Measurements from ENCODE around the gene MYEF2.

Gene MYEF2

DNA sequence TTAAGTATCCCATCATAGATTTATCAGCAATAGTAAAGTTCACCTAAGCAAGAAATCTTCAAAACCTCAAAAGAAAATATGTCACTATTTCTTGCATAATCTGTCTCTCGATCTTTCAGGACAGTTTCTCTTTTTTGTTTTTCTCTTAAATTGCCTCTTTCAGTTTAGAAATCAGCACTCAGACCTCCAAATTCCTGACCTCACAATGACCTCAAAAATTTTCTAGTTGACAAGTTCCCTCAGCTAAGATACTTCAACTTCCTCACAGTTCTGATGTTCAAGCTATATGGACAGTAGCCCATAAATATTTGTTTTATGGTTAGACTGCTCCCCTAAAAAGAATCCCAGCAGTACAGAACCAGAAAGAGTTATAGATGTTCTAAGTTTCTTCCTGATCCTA lies 33.2 kb downstream of the MYEF2 start:
- DNase-seq = no peak

DNA sequence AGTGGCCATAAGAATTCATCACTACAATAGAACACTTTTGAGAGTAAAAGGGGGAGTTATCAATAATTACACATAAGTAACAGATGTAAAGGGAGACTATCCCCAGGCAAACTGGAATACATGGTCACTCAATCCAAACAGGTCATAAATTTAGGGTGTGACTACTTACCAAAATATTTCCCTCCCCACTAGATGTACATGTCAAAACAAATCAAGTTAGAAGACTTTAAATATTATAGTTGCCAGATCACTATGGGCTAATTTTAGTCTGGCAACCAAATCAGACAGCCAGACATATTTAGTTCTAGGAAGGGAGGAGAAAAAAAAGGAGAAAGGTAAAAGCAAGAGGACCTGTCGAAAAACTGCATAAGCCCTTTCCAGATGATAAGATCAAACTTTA lies 34.2 kb downstream of the MYEF2 start:
- no peak for DNase-seq

DNA sequence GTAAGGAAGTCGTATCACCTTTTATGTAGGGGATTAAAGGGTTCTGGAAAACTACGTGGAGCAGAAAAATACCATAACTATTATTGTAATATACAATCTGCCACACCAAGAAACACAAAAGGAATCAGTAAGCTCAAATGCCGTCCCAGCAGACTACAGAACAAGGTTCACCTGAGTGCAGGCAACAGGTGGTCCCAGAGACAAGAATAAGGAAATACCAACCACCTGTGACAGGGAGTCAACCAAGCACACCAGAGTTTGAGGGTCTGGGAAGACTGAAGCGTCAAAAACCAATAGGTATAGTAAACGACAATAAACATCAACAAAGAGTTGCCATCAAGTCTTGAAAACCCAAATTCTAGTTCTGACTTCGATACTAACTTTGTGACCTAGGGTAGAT lies 45.2 kb downstream of the MYEF2 start:
- no peak for DNase-seq

DNA sequence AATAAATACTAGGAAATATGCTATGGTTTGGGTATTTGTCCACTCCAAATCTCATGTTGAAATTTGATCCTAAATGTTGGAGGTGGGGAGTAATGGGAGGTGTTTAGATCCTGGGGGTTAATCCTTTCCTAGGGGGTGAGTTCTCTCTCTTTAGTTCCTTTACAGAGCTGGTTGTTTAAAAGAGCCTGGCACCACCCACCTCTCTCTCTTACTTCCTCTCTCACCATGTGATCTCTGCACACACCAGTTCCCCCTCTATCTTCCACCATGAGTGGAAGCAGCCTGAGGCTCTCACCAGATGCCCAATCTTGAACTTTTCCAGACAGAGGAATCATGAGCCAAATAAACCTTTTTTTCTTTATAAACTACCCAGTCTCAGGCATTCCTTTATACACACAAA lies 46.8 kb downstream of the MYEF2 start:
- no peak for DNase-seq

DNA sequence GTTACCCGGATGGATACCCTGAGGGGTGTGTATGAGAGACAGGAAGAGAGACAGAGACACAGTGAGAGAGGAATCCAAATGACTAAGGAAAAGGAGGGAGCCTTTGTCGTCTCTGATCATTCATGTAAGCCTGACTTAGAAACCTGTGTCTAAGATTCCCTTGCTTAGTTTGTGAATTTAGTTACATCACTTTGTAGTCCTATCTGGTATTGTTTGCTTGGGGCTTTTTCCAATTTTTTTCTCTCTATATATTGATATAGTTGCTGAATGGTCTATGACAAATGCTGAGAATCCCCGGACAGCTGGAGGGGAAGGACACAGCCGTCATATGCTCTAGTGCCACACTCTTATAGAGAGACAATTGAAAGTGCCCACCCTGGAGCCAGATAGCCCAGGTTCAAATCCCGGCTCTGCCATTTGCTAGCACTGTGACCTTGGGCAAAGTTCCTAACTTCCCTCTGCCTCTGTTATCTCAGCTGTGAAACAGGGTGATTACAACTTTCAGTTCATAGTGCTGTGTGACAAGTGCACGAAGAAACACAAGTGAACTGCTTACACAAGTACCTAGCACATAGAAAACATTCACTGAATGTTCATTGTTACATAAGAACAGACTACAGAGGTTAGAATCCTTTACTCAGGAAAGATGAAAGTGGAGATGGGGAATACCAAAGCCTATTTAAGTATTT lies 51.3 kb downstream of the MYEF2 start:
- DNase-seq = no peak

DNA sequence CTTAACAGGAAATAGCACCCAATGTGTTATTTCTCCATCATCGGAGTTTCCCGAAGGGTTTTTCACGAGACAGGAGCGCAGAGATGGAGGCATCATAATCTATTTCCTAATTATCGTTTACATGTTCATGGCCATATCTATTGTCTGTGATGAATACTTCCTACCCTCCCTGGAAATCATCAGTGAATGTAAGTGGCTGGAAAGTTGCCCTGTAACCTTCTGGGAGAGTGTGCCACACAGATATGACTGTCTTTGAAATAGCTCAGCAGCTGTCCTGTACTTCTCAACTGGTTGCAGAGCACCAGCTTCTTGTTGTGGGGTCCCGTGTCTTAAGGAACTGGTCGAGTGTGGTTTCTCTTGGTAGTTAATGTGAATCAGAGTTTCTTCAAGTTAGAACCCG lies 56.2 kb downstream of the MYEF2 start:
- DNase-seq = no peak

DNA sequence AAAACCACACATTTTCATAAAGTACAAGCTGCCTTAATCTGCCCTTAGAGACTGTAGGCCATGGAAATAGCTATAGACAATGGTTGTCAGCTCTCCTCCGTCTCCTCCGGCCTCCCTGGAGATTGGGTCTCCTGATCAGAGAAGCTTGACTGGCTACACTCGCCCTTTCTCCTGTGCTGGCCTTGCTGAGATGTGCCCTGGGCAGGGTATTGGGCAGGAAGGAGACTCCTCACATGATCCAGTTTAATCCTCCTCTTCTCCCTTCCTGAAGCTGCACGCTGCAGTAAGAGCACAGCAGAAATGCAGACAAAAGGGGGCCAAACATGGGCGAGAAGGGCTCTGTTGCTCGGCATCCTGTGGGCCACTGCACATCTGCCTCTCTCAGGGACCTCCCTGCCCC lies 57.4 kb downstream of the MYEF2 start, which contains the start of gene SLC24A5:
Gene SLC24A5, plus strand, starts transcription at position 246 of the 400 bp plus-strand sequence. Its CDS starts 55 bp downstream, at position 301.
- DNase-seq = no peak

DNA sequence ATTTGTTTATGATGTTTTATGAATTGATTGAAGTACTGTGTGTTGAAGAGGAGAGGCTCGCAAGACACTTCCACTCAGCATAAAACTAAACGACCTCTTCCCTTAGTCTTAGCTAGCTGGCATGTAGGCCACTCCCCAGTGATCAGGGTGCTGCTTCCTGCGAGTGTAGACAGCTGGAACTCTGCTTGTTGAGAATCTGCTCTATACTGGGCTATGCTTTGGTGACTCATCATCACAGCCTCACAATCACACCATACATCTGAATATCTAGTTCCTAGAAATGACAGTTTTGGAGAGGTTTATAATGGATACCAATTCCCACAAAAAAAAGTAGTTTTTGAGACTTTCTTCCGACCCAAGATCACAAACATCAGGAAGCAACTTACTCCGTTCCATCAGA lies 58.8 kb downstream of the MYEF2 start:
- DNase-seq = no peak

DNA sequence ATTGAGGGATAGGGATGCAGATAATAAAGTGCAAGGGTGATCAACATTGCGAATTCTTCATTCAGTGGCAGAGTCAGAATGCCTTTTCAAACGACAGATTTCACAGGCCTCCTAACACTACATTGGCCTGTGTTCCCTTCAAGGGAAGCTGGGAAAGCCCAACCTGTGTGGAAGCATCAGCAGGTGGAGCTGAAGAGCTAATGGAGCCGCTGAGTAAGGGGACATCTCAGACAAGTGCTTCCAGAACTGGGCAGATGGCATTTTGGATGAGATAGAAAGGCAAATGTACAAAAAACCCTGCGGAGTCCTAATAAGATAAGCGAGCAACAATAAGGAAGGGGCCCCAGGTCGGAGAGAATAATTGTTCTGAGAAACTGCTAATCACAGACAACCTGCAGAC lies 65.9 kb downstream of the MYEF2 start:
- peak; percentile 35 to 65 for DNase-seq

DNA sequence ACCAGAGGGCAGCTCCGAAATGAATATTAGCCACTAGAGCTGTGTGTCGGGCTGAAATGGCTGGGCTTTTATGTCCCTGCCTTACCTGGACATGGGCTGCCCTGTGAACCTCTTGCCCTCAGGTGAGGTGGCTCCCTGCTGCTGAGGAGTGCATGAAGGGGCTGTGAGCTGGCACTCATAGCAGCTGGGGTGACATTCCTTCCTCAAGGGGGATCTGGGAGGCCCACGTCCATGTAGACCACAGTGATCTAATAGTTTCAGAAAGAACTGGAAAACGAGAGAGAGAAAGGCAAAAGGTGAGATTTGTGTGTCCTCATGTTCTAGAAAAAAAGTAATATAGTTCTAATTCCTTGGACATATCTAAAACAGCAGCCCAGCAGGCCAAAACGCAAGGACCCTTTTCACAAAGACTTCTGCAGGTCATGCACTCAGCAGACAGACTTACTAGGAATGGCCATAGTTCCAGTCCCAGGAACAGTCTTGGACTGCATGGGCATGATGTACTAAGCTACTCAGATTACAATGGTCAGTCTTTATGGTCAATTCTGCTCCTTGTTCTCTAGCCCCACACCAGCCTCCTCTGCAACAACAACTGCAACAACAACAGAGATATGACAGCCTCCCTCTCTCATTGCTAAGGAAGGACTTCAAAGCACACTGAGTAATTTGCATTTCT lies 68.1 kb downstream of the MYEF2 start:
- no peak for DNase-seq

DNA sequence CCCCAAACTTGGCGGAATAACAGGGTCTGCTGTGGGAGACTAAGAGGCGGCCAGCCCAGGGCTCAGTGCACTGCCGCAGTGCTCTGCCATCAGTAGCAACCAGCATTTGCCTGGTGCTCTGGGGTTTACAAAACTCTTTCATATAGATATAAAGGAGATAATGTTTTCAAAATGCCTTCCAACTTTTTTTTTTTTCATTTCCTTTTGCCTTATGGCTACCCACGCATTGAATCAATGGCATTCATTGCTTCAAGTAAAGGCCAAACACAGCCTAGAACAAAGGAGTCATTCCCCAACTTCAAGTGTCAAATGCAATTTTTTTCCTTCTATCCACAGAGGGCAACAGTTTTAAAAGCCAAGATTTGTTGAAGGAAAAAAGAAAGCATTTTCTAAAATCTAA lies 68.9 kb downstream of the MYEF2 start:
- no peak for DNase-seq

DNA sequence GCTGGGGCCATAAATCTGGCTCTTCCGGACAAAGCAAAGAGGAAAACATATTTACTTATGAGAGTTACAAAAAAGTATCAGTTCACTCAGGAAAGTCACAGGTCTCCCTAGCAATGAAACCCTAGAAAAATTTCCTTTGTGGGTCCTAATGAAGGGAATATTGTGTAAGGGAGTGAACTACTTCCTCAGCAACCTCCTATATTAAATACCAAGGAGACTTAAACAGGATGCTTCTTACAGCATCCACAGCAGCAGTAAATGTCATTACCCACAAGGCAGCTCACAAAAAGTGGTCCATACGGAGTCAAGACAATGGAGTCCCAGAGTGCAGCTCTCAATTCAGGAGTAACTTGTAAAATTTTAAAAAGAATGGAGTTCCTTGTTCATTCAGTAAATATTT lies 72.2 kb downstream of the MYEF2 start:
- DNase-seq = no peak

DNA sequence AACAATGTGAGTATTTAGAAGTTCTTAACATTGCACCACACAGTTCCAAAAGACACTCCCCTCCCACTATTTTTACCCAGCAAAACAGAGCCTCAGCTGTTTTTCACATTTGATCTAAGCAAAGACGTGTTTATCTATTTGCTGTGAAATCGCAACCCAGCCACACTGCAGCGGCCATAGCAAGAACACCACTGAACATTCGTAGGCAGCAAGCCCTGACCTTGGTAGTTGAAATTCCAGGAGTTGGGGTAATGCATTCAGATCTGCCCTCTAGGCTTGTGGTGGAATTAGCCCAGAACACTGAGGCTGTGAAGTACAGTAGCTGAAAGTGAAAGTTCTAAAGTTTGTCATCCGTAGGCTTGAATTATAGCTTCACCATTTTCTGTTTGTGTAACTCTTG lies 74.4 kb downstream of the MYEF2 start:
- no peak for DNase-seq

DNA sequence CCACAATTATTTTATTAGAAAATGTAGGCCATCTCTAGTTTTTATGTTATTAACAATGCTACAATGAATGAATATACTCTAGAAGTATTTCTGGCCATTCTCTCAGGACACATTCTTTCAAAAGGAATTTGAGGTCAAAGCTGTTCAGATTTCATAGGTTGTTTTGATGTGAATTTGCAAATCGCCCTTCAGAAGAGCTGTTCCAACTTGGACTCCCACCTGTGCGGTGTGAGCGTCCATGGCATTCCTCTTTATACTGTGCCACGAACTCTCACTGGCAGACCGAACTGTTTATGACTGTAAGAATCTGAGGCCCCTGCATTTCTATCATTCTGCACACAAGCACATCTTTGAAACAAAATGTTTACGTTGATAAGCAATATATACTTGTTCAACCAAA lies 75.9 kb downstream of the MYEF2 start:
- DNase-seq = no peak

DNA sequence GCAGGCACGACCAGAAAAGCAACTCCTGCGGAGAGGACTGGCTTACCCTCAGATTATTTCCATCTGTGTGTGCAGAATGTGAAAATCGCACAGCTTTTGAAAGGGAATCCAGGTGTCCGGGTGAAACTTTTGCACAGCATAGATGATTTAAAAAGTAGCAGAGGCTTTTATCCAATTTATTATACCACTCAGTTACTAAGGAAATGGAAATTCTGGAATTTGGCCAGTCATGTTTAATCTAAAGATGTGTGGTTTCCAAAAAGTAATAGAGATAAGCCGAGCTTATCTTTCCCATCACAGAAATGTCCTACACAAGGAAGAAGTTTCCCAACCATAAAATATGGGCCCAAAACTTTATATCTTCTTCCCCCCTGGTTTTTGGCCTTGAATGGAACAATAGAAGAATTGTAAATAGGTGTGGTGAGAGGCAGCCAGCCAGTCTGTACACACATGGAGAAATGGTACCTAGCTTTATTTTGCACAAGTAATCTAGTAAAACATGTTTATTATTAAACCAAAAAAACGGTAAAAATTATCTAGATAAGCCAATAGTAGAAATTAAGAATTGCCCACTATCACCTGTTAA lies 76.6 kb downstream of the MYEF2 start:
- DNase-seq = no peak

DNA sequence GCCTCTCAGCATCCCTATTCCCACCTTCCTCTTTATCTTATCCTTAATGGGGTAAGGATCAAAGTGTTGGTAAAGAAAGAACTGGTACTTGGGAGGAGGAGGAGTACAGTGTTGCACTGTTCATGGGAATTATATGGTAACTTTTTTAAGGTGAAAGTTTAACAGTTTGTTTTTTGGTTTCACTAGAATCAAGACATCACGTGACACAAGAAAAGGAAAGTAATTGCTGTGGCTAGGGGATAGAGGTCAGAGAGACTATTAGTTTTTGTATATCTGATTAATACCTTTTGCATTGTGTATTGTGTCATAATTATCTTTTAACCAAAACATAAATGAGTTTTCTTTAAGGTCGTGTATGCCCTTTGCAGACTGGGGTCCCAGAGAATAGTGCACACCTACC lies 80.8 kb downstream of the MYEF2 start:
- no peak for DNase-seq

DNA sequence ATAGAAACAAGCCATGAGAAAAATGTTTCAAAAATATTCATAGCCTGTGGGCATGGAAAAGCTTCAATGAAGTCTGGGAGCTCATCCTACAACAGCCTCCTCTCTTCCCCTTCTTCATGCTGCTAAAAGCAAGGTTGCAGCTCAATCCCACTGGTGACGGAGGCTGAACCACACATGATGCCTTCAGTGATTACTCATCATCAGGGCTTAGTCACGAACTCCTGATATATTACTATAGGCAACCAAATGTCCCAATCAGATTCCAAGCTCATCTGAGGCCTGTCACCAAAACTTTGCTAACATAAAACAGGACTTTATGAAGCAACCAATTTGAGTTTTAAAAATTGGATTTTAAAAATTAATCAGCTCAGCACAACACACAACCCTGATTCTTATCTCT lies 81.3 kb downstream of the MYEF2 start:
- DNase-seq = no peak

DNA sequence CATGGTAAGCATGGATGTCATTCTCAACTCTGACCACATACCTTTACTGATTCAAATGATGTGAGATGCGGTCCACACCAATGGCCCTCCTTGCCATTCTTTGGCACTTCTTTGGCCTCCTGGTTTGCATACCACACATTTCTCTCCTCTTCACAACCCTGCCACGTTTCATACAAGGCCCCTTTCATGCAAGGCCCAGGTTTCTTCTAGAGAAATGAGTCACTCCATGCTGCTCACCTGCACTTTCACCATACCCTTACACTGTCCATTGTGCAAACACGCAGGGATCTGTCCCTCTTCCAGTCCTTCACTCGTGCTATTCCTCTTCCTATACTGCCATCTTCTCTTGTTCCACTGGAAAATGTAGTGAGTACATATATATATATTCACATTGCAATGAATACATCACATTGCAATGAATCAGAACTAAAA lies 81.7 kb downstream of the MYEF2 start:
- DNase-seq = no peak

DNA sequence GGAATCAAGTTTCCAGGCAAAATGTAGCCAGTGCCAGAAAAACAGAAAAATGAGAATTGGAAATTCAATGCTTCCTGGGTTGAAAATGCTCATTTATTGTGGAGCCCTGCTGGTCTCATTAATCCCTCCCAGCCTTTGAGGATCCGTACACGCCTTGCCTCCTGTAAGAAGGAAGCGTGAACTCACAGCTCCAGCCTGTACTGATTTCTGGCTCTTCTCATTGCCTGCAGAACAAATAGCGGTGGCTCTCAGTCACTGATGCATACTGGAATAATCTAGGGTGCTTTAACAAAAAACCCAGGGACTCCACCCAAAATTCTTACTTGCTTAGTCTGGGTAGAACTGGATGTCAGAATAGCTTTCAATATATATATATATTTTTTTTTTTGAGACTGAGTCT lies 86.6 kb downstream of the MYEF2 start:
- no peak for DNase-seq

DNA sequence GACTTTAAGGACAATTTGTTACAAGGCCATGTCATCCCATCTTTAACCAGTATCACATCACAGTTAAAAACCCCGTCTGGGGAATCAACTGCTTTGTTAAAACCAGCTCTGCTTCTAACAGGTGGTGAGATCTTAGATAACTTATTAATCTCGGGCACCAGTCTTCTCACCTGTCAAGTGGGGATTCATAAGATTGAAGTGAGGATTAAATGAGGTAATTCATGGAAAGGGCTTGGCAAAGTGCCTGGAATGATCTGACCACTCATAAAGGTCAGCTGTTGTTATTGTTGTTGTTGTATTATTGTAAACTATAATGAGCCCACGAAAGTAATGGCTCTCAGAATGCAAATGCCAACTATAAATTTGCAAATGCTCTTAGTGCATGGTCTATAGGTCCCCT lies 87.4 kb downstream of the MYEF2 start:
- DNase-seq = no peak

DNA sequence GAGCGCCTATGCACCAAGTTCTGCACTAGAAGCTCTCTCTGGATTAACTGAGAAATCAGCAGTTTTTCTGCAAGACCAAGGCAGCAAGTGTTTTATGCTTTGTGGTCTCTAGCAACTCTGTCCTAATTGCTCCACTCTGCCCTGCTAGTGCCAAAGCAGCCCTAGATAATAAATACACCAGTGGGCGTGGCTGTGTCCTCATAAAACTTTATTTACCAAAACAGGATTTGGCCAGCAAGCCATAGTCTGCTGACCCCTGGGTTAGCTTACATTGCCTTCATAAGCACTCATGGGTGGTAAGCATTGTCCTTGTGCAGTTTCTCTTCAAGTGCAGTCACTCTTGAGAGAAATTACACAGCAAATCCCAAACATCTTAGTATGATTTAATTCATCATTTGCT lies 88.0 kb downstream of the MYEF2 start:
- no peak for DNase-seq

DNA sequence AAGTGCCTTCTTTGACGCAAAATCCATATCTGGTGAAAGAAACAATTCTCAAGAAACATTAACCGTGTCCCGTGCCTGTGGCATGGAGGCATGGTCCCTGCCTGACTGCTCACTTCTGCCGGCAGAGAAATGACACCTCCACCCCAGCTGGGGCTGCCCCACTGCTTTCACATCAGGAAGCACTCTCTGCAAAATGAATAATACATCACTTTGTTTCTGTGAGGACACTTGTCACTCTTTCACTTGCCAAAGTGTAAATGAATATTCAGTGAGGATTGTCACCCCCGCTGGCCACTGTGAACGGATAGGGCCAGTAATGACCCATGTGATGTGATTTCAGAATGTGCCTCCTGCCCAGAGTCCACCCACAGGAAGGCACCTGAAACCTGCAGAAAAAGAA lies 88.4 kb downstream of the MYEF2 start:
- no peak for DNase-seq

DNA sequence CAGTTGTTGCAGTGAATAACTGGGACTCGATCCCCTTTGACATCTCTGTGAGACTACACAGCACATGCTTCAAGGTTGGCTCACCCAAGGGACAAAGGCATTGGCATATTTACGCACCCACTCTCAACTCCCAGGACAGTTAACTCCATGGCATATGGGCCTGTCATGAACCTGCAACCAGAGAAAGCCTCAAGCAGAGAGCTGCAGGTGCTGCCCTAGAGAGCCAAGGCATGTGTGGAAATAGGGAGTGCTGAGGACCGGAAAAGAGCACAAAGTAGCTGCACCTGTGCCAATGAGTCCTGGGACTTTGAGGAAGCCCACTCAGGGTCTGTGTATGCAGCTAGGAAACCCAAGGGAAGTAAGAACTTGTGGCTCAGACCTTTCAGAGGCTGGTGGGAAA lies 90.3 kb downstream of the MYEF2 start:
- DNase-seq = no peak

DNA sequence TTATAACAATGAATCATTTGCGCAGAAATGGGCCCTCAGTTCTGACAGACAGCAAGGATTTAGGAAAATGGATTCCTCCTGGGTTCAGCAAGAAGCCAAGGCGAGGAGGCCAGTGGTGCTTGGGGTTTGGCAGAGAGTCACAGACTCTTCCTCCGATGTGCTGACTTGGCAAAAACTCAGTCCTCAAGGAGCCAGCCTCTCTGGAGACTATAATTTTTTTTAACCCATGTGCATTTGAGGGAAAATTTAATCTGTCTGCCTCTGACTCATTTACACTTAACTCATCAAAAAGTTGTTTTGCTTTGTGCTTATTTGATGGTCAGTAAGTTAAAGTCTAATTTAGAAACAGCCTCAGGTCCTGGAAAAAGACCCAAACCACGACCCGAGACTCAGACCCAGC lies 91.5 kb downstream of the MYEF2 start:
- DNase-seq = no peak

DNA sequence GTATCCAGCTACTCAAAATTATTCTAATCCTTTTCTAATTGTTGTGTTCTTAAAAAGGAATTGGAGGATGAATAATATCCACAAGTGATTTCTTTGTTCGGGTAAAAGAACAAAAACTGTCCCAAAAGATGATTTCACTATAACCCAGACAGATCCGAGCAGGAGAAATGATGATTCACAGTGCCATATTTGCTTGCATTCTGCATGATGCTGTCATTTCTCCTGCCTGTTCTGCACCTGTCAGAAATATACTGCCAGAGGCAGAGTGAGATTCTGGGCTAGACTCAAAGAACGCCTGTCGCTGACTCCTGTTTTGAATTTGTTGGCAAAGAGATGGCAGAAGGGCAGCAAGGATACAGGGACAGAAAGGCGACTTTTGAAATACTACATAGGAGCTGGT lies 92.0 kb downstream of the MYEF2 start:
- no peak for DNase-seq
